ENCODE results near the gene OR6K2. TPM values are rescaled to one million over a fixed set of nuclear protein-coding genes. Genes with fewer than 3 reads are reported as not detected.

OR6K2 gene
- total RNA-seq, 1 experiment from 2014 or later: not detected

DNA sequence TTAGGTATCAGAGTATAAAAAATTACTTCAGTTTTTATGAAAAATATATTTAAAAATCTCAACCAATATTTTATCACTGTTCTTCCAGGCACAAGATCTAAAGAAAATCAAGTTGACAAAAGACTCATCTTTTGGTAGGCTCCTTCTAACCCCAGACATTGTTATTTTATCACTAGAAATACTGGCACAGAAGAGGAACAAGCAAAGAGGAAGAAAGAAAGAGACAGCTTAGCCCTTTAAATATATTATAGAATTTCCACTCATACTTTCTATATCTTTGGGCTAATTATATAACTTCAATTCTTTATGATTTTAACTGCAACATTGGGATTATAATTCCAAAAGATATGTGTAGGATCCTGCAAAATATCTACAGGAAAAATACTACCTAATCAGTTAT lies 46.4 kb downstream of the OR6K2 start:
- ATAC-seq (no peak), DNase-seq (ENCODE audit: low read depth, low spot score) (no peak)
- Histone ChIP-seq H3K27ac (ENCODE audit: low read length) (no peak overlapping the region), H3K9me3 (ENCODE audit: control insufficient read depth, insufficient read depth, low read depth, low read length) (no peaks in the 10 kb centered on the region), H3K4me1 (ENCODE audit: control insufficient read depth, insufficient read depth, low read length) (no peaks in the 10 kb centered on the region), H3K27me3 (ENCODE audit: control insufficient read depth, insufficient read depth, low read length) (no peaks in the 10 kb centered on the region; the same call in 1 of the 2 replicates), H3K36me3 (ENCODE audit: control insufficient read depth, insufficient read depth, low read length) (no peaks in the 10 kb centered on the region), H3K4me3 (ENCODE audit: low read depth in 2 of 2, low read length in 2 of 2) (no peak overlapping the region)
- BruUV-seq (replicated peaks): no TSS peak
- CTCF ChIA-PET: no interaction called here
- in situ Hi-C loops (cut with HindIII; ENCODE audit: low pct_unique_long_range_greater_than_20kb, low sequenced_read_pairs) (no loop called here), intact Hi-C loops (cut with micrococcal nuclease; ENCODE audit: unreplicated experiment) (no loop called here)
- POLR2A ChIA-PET: no interaction called here
- no peak for TF ChIP-seq REST (IDR thresholded peaks at IDR 0.05; ENCODE audit: insufficient read depth in 1 of 2, low read depth in 2 of 2, low read length in 1 of 2)
- no peak for TF ChIP-seq SIN3A (IDR thresholded peaks at IDR 0.05; ENCODE audit: borderline replicate concordance, insufficient read depth, low read depth, low read length)
- TF ChIP-seq TCF7L2 (IDR thresholded peaks at IDR 0.05; ENCODE audit: low read depth, low read length): no peak
- no peak for TF ChIP-seq CTCF (IDR thresholded peaks at IDR 0.05)
- TF ChIP-seq POLR2AphosphoS5 (IDR thresholded peaks at IDR 0.05; ENCODE audit: low read depth, low read length): no peak

- Histone ChIP-seq H3K27ac (ENCODE audit: low read length) (no peak overlapping the region), H3K4me1 (ENCODE audit: control insufficient read depth, insufficient read depth, low read length) (no peaks in the 10 kb centered on the region), H3K36me3 (ENCODE audit: control insufficient read depth, insufficient read depth, low read length) (no peaks in the 10 kb centered on the region), H3K4me3 (ENCODE audit: low read depth in 2 of 2, low read length in 2 of 2) (0 out of 4 replicates have a peak overlapping the region, but pooled peaks of 1 of the 2 experiments have one; percentile 3), H3K27me3 (ENCODE audit: control insufficient read depth, insufficient read depth, low read length) (no peaks in the 10 kb centered on the region; the same call in 1 of the 2 replicates), H3K9me3 (ENCODE audit: control insufficient read depth, insufficient read depth, low read depth, low read length) (no peaks in the 10 kb centered on the region)
- CTCF ChIA-PET: no interaction called here
- POLR2A ChIA-PET: no interaction called here
- in situ Hi-C loops (cut with HindIII; ENCODE audit: low pct_unique_long_range_greater_than_20kb, low sequenced_read_pairs): no loop called here
- intact Hi-C loops (cut with micrococcal nuclease; ENCODE audit: unreplicated experiment): no loop called here
- DNase-seq (ENCODE audit: low read depth, low spot score) (no peak), ATAC-seq (no peak)
- TF ChIP-seq POLR2AphosphoS5 (IDR thresholded peaks at IDR 0.05; ENCODE audit: low read depth, low read length): no peak
- TF ChIP-seq TCF7L2 (IDR thresholded peaks at IDR 0.05; ENCODE audit: low read depth, low read length): no peak
- no peak for TF ChIP-seq SIN3A (IDR thresholded peaks at IDR 0.05; ENCODE audit: borderline replicate concordance, insufficient read depth, low read depth, low read length)
- no peak for TF ChIP-seq REST (IDR thresholded peaks at IDR 0.05; ENCODE audit: insufficient read depth in 1 of 2, low read depth in 2 of 2, low read length in 1 of 2)
- TF ChIP-seq CTCF (IDR thresholded peaks at IDR 0.05): no peak
- BruUV-seq (replicated peaks): no TSS peak
Measured at GRCh38 chr1:158652721-158653334, 47.6 kb downstream of the OR6K2 start.

Data from Panc1 (cell line).